ENCODE results near the gene SOD2.
"Not testable (repeated sequence)": the region's sequence is repeated elsewhere in the genome, so short reads cannot be mapped to it uniquely, and the experiment has no call there.

Gene SOD2

DNA sequence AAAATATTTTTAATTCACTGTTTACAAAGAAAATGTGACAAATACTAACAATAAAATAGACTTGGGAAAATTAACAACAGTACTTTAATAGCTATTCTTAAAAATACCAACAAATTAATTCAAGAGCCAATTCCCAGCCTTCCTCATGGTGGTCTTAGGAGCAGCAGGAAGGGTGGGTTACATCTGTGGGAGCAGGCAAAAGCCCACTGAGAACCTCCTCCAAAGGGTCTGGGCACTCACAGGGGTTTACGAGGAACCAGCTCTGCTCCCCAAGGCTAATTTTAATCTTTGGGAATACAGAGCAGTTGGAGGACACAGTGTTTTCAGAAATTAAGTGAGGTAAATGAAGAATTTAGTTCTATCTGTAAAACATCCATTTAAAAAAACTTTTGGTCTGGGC, 10.2 kb downstream of the SOD2 start:
- no peak for DNase-seq (ENCODE audit: low read depth in 2 of 2)

GRCh38 chr6:159682295-159682694, 10.7 kb downstream of the SOD2 start:
- DNase-seq (ENCODE audit: low read depth in 2 of 2): no peak

DNA sequence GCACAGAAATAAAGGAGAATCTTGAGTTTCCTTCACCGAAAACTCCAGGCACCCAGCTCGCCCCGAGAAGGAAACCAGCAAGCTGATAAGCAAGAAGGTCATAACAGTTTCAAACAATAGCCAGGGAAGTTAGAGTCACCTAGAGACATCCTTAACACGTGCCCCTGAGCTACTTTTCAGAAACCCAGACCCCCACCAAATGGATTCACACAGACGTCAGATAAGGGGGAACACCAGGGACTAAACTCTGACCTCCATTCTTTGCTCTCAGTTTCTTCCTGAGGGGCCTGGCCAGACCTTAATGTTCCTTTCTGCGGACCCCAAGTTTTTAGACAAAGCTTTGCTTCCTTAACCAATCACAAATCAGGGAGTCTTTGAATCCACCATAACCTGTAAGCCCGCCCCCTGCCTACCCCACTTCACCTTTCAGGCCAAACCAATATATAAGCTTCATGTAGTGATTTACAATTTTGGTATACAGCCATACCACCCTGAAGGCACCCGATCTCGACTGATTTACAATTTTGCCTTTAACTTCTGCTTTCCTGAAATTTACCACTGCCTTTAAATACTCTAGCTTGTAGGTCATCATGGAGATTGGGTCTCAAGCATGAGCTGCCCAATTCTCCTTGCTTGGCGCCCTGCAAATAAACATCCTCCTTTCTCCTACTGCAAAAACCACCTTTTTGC, 11.7 kb downstream of the SOD2 start:
- DNase-seq (ENCODE audit: low read depth in 2 of 2): no peak

GRCh38 chr6:159680104-159680503, 12.9 kb downstream of the SOD2 start:
- no peak for DNase-seq (ENCODE audit: low read depth in 2 of 2)

DNA sequence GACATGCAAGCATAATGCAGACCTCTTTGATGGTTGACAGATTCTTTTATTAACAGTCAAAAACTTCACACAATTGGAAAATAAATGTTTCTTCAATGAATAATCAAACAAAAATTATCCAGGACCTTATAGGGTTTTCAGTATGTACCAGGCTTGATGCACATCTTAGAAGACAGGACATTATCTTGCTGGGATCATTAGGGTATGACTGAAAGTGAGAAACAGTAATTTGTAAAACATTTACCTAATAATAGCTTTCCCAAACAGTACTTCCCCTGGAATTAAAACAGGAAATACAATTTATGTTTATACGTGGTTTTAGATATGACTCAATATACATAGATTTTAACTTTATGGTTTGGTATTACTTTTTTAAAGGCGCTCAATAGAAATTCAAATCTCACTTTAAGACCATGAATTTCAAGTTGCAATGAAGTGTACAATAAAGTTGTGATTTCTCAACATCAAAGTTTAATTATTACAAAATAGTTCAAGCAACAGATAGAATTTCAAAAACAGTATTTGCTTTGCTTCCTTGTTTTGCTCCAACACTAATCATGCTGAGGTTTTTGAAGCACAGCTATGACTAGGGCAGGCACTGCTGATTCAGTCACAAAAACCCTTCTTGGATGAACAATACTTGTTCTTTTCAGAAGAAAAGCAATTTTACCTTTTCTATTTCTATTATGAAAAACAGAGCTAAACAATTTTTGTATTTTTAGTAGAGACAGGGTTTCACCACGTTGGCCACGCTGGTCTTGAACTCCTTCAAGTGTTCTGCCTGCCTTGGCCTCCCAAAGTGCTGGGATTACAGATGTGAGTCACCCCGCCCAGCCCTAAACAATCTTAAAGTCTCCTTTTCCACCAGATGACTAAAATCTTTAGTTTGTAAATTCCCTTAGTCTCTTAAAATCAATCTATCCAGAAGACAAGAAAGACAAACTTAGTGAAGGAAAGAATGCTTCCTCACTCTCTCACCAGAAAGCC, 13.7 kb downstream of the SOD2 start:
- no peak for DNase-seq (ENCODE audit: low read depth in 2 of 2)

DNA sequence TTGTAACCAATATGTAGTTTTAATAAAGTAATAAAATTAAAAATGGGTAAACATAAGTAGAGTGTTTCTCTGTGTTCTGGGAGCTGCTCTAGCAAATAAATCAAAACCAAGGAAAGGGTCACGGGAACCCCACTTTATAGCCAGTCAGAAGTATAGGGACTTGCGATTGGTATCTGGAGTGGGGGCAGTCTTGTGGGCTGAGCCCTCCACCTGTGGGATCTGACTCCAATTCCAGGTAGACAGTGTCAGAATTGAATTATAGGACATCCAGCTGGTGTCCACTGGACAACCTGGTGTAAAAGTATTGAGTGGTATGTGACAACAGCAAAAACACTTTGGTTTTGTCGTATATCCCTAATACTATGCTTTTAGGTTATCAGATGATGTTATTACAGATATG, 14.5 kb downstream of the SOD2 start:
- no peak for DNase-seq (ENCODE audit: low read depth in 2 of 2)

DNA sequence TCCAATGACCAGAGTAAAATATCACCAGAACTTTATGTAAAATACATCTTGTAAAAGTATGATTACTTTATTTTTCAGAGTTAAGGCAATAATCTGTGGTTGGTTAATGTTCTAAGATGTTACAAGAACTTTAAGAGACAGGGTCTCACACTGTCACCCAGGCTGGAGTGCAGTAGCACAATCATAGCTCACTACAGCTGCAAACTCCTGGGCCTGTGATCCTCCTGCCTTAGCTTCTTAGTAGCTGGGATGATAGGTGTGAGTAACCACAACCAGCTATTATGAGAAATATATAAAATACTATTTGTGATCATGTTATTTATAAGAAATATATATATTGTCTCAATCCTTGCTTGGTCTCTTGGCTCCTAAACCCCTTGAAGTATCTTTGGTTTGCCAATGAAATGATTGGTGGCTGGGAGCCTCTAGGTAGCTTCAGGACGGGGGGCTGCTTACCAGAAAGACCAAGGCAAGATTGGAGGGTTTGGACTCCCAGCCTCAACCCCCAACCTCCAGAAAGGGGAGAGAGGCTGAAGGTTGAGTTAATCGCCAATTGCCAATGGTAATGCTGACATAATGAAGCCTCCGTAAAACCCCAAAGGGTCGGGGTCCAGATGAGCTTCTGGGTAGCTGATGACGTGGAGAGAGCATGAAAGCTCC, 15.4 kb downstream of the SOD2 start:
- no peak for DNase-seq (ENCODE audit: low read depth in 2 of 2)

DNA sequence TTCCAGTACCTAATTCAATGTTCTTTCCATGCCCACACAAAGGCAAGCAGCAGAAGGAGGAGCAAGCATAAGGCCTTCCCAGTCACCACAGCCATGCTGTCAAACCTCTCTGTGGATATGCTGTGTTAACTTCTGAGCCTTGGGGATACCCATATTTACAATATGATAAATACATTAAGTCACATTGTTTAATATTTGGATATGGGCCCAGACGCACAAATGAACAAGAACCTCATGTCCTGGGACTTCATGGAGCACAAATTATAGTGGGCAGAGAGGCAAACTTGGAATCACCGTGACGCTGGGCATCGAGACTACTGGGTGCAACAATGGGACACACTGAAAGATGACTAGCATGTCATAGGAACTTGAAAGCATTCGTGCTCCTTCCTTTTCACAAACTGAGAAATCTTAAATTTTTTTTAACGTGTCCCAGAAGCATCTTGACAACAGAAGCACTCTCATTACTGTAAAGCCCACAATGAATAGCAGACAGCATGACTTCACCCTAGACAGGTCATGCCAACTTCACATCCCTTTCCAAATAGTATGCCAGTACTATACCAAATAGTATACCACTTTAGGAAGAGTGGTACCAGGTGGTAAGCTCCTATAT, 16.0 kb downstream of the SOD2 start:
- no peak for DNase-seq (ENCODE audit: low read depth in 2 of 2)

DNA sequence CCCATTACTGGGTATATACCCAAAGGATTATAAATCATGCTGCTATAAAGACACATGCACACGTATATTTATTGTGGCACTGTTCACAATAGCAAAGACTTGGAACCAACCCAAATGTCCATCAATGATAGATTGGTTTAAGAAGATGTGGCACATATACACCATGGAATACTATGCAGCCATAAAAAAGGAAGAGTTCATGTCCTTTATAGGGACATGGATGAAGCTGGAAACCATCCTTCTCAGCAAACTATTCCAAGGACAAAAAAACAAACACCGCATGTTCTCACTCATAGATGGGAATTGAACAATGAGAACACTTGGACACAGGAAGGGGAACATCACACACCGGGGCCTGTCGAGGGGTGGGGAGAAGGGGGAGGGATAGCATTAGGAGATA, 16.8 kb downstream of the SOD2 start:
- DNase-seq (ENCODE audit: low read depth in 2 of 2): not testable (repeated sequence)

- no peak for DNase-seq (ENCODE audit: low read depth in 2 of 2)
Measured at GRCh38 chr6:159665868-159666635, 27.0 kb downstream of the SOD2 start.

GRCh38 chr6:159663368-159663889, 29.6 kb downstream of the SOD2 start:
- not testable (repeated sequence) for DNase-seq (ENCODE audit: low read depth in 2 of 2)

DNA sequence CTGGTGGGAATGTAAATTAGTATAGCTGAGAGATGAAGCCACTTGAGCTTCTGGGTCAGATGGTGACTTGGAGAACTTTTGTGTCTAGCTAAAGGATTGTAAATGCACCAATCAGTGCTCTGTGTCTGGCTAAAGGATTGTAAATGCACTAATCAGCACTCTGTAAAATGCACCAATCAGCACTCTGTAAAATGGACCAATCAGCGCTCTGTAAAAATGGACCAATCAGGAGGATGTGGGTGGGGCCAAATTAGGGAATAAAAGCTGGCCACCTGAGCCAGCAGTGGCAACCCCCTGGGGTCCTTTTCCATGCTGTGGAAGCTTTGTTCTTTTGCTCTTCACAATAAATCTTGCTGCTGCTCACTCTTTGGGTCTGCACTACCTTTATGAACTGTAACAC, 31.1 kb downstream of the SOD2 start:
- DNase-seq (ENCODE audit: low read depth in 2 of 2): not testable (repeated sequence)

- no peak for DNase-seq (ENCODE audit: low read depth in 2 of 2)
Measured at GRCh38 chr6:159655409-159655988, 37.5 kb downstream of the SOD2 start.

GRCh38 chr6:159654483-159655098, 38.5 kb downstream of the SOD2 start:
- no peak for DNase-seq (ENCODE audit: low read depth in 2 of 2)

- no peak for DNase-seq (ENCODE audit: low read depth in 2 of 2)
Measured at GRCh38 chr6:159650314-159650713, 42.7 kb downstream of the SOD2 start.

GRCh38 chr6:159649441-159649840, 43.6 kb downstream of the SOD2 start:
- no peak for DNase-seq (ENCODE audit: low read depth in 2 of 2)

GRCh38 chr6:159646733-159647132, 46.3 kb downstream of the SOD2 start:
- no peak for DNase-seq (ENCODE audit: low read depth in 2 of 2)

DNA sequence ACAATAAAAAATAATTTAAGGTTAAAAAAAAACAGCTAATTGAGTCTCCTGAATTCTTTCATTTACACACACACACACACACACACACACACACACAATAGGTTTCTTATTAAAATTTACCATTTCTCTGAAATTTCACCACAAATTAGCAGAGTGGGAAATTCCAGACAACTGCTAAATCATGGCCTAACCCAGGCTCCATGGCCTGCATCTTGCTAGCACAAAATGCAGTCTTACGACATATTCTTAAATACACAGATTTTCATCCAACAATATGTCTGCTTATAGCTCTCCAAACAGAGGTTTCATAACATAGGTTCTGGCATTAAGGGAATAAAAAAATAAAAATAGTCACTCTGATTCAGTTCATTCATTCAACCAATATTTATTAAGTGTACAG, 46.9 kb downstream of the SOD2 start:
- DNase-seq (ENCODE audit: low read depth in 2 of 2): no peak

- DNase-seq (ENCODE audit: low read depth in 2 of 2): no peak
Measured at GRCh38 chr6:159645640-159646039, 47.4 kb downstream of the SOD2 start.
